GM19328 (cell line): Measurements from ENCODE around the gene RYR2.
"Not testable (repeated sequence)": the region's sequence is repeated elsewhere in the genome, so short reads cannot be mapped to it uniquely, and the experiment has no call there.

Experiments used
- ATAC-seq: cut with Tn5 transposase; IDR thresholded peaks from one replicate; pipeline ENCODE4 v1.9.1; 2021; ENCODE audit warnings: mild to moderate bottlenecking, moderate library complexity; ENCODE audit not compliant: unreplicated experiment

Gene RYR2

GRCh38 chr1:237817277-237817676 lies 775.3 kb downstream of the RYR2 start:
- no peak for ATAC-seq

- not testable (repeated sequence) for ATAC-seq
Observed at GRCh38 chr1:237820634-237821033, 778.6 kb downstream of the RYR2 start.

- ATAC-seq, result no peak
Observed at GRCh38 chr1:237832858-237833257, 790.9 kb downstream of the RYR2 start.

- ATAC-seq, result no peak
Observed at GRCh38 chr1:237834048-237834447, 792.1 kb downstream of the RYR2 start.

- no peak for ATAC-seq
Observed at GRCh38 chr1:237834461-237834860, 792.5 kb downstream of the RYR2 start.

- ATAC-seq, result no peak
Observed at GRCh38 chr1:237838320-237838719, 796.3 kb downstream of the RYR2 start.

DNA sequence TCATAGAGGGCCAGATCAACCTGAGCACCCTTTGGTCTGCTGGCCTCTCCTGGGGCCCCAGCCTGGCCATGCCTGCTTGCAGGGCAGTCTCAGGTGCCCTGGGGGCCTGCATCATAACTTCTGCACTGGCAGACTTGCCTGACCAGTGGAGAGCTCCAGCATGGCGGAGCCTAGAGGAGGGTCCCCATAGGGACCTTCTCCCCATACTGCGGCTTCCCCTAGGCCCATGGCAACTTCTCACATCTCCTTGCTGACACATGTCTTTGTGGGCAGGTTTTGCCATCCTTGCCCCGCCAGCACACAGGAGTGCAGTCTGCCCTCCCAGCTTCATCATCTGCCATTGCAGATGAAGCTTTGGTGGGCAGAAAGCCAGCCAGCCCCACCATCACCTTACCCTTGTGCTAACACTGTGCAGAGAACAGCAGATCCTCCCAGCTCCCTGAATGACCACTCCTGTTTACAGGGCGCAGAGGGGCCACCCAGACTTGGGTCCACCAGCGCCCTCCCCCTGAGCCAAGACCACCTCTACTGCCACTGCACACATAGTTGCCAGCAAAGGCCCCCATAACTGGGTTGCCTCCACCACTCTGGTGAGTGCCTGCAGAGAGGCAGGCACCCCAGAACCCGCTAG lies 797.0 kb downstream of the RYR2 start:
- no peak for ATAC-seq

DNA sequence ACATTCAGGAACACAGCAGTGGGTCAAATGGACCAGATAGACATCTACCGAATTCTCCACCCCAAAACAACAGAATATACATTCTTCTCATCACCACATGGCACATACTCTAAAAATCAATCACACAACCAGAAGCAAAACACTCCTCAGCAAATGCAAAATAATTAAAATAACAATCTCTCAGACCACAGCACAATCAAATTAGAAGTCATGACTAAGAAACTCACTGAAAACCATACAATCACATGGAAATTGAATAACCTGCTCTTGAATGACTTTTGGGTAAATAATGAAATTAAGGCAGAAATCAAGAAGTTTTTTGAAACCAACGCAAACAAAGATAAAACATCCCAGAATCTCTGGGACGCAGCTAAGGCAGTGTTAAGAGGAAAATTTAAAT lies 799.5 kb downstream of the RYR2 start:
- ATAC-seq, result no peak

DNA sequence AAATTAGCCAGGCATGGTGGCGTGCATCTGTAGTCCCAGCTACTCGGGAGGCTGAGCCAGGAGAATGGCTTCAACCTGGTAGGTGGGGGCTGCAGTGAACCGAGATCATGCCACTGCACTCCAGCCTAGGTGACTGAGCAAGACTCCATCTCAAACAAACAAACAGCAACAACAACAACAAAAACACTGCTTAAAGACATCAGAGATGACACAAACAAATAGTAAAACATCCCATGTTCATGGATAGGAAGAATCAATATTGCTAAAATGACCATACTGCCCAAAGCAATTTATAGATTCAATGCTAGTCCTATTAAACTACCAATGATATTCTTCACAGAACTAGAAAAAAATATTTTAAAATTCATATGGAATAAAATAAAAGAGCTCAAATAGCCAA lies 801.5 kb downstream of the RYR2 start:
- not testable (repeated sequence) for ATAC-seq

DNA sequence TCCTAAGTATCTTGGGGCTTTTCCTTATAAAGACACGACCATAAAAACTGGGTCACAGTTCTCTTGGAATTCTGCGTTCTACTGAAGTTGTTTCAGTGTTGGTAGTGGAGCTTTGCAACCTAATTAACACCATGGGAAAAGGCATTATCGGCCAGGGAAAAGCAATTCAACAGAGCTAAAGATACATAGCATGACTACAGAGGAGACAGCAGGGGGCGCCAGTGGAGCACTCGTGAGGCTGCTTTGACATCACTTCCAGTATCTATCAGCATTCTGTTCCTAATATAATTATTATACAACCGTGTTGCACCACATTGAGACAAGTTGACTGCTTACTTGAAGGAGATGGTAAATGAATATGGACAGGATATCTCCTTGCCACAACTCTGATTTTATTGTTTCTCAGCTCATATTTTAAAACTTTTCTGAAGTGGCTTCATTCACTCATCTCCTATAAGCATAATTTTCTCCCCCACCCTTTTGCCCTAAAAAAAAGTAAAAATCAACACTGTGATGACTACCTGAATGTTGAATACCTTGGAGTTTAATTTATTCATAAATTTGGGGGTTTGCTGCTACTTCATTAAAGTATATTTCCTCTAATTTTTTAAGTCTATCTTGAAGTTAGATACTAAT lies 809.3 kb downstream of the RYR2 start:
- ATAC-seq, result peak; percentile 57

DNA sequence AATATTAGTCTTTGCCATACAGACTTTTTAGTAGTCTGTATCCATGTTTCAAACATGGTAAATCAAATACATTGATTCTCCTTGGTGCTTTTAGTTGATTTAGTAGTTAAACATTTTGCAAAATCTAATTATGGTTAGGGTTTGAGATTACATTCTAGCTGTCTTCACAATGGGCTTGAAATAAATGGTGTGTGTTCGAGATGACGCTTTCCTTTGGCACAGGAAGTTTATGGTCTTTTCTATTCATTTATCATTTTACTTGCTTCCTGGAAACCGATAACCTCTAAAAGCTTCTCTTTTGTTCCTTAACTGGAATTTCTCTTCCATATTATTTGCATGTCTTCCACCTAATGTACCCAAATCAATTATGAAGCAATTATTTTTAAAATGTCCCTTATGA lies 810.4 kb downstream of the RYR2 start:
- no peak for ATAC-seq

GRCh38 chr1:237857455-237857854 lies 815.5 kb downstream of the RYR2 start:
- ATAC-seq, result no peak

- no peak for ATAC-seq
Observed at GRCh38 chr1:237858992-237859391, 817.0 kb downstream of the RYR2 start.

- ATAC-seq, result no peak
Observed at GRCh38 chr1:237861944-237862343, 820.0 kb downstream of the RYR2 start.

DNA sequence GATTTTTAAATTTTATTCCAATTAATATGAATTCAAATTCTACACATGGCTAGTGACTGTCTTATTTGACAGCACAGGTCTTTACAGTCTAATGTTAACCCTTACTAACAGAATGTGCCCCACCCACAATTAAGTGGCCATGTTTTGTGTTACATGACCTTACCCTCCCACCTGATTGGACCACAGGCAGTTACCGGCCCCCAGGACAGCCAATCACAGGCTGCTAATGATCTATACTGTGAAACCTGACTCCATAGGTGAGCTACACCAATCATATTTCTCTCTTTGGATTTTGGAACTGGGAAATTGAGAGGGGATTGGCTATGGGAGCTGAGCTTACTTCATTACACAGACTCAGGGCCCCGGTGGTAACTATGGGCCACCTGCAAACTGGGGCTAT lies 821.2 kb downstream of the RYR2 start:
- ATAC-seq, result no peak

DNA sequence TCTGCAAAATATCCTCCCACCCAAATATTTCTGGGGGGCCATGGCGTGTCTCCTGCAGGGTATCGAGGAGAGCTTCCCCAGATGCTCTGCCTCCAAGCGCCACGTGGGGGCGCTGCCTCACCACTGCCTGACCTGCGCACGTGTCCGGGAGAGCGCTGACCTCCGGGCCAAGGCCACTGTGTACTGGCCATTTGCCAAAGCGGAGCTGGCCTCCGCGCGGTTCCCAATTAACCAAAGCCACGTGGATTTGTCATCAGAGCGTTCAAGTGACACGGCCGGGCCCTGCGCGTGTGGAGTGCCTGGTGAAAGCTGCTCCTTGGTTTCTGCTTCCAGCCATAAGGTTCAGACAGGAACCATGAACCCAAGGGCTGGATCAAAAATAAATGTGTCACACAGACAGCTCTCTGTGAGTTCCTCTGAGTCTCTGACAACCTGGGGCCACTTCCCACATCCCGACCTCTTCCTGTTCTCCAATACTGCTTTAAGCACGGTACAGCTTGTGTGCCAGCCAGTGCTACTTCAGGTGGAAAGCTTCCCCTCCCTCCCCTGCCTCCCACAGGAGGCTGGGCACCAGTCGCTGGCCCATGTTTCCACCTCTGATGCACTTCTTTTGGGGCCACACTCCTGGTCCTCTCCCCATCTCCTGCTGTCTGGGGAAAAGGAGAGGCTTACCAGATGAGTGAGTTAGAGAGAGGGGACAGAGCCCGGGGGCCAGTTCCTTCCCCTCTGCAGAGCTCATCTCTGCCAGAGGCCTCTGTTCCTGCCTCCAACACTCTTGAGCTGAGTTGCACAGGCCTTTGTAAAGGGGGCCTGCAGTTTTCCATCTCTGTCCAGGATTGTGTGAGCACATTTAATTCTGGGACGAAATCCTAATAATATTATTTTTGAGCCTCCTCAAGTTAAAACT lies 822.6 kb downstream of the RYR2 start:
- no peak for ATAC-seq

DNA sequence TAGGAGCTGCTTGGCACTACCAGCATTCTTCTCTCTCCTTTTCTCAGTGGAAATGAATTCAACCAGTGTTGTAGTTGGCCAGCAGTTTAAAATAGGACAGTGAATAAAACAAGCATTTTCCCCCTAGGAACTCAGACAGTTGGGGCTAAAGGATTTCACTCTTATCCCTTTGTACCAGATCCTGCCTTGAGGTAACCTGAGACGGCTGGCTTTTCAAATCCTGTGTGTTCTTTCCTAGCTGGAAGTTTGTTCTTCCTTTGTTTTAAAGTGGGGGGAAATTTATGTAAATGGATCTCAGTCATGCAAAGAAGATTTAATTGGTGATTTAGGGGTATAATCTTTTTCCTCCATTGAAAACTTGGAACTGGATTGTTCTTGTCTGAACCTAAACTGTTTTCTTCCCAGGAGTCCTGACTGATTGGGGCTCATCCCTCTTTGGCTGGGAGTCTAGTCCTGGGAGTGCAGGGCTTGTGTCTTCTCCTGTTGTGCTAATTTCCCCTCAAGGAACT lies 825.5 kb downstream of the RYR2 start:
- ATAC-seq, result no peak

DNA sequence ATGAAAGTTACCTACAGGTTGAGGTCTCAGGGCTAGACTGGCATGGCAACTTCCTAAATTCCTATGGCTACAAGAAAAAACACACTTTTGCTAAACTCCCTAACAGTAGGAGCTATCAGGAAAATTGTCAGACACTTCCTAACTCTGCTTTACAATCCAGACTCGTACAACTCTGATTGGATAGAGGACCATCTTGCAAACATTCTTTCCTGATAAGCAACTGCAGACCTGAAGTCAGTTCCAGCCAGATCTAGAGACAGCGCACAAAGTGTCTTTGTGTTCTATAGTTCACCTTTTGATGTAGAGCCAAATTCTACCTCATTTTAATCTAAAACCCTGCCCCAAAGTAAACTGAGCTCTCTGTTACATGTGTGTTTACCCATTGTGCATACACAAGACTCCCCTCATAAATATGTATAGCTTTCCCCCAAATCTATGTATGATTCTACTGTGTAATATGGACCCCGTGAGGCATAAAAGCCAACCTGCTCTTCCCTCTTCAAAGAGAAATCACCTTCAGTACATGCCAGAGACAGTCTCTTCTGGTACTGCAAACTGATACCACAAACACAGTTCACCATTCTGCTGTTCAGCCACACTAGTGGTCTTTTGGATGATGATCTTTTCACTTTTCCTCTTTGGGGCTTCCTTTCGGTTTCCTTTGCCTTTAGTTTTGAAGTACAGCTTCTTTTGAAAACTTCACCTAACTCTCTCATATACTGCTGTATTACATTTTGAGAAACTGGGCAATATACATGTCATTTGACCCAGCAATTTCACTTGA lies 827.0 kb downstream of the RYR2 start:
- ATAC-seq, result no peak

DNA sequence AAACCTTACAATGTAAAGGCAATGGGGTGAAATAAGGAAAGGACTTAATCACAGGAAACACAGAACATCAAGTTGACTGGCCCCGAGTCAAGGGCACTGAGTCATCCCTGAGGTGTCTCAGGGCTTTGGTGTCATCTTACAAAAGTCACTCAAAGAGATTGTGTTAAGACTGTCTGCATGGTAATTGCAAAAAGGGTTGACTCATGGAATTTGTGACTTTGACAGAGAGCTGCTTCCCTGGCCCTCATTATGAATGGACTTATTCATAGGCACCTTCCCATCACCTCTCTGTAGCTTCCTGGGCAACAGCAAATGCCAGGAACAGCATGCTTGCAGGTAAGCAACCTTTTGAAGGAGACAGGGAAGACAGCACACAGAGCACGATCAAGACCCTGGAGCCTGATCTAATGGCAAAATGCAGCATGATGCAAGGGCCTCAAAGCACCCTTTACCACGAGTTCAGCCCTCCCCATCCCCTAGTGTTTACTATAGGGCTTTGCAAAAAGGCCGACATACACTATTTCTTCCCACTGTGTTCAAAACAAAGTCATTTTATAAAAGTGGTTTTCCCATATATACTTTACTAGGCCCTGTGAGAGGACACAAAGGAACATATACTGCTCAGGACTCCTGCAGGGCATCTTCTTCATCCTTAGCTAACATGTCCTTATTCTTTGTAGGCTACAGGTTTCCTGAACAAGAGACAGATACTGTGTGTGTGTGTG lies 831.7 kb downstream of the RYR2 start:
- no peak for ATAC-seq

- no peak for ATAC-seq
Observed at GRCh38 chr1:237875291-237875690, 833.3 kb downstream of the RYR2 start.
